Thymus (tissue), 11 donors: ENCODE results near the gene FGD3. TPM values are rescaled to one million over a fixed set of nuclear protein-coding genes. Genes with fewer than 3 reads are reported as not detected.

Source experiments
- DNase-seq, 9 donors: peaks; one replicate each; pipeline ENCODE4 v3.0.0-alpha.2; 2013; ENCODE audit warnings: low spot score in 9 of 9, low read depth in 6 of 9, missing footprints in 1 of 9
- H3K27ac ChIP-seq, 2 donors: one replicate each; pipeline ENCODE4 v1.5.1; 2013; ENCODE audit warnings: control low read depth in 1 of 2, low read depth in 1 of 2, low read length in 1 of 2, mild to moderate bottlenecking in 1 of 2, moderate library complexity in 1 of 2
- H3K27me3 ChIP-seq, 2 donors: one replicate each; pipeline ENCODE4 v1.5.1; 2013; ENCODE audit warnings: low read length in 1 of 2; ENCODE audit not compliant: control insufficient read depth in 2 of 2, insufficient read depth in 1 of 2
- H3K36me3 ChIP-seq, 2 donors: one replicate each; pipeline ENCODE4 v1.5.1; 2013; ENCODE audit warnings: low read length in 1 of 2, mild to moderate bottlenecking in 1 of 2, moderate library complexity in 1 of 2; ENCODE audit not compliant: control insufficient read depth in 2 of 2, insufficient read depth in 2 of 2
- H3K4me1 ChIP-seq, 2 donors: one replicate each; pipeline ENCODE4 v1.5.1; 2013; ENCODE audit warnings: low read length in 2 of 2; ENCODE audit not compliant: control insufficient read depth in 2 of 2, insufficient read depth in 2 of 2
- H3K4me3 ChIP-seq, 2 donors: one replicate each; pipeline ENCODE4 v1.5.1; 2013; ENCODE audit warnings: low read length in 2 of 2, control low read depth in 1 of 2, mild to moderate bottlenecking in 1 of 2
- H3K9me3 ChIP-seq, 2 donors: one replicate each; pipeline ENCODE4 v1.5.1; 2013; ENCODE audit warnings: low read length in 1 of 2, mild to moderate bottlenecking in 1 of 2; ENCODE audit not compliant: control insufficient read depth in 2 of 2, insufficient read depth in 1 of 2
- WGBS: extraction: QIAGEN DNeasy Blood & Tissue Kit; methylation state at CpG from one replicate; pipeline ENCODE4 v1.1.7; 2013; 5-methylcytosine and 5-hydroxymethylcytosine counted together
- polyA plus RNA-seq: library from polyadenylated mRNA; stranded (reverse); fragments of 200-250 nt; gene quantifications from one replicate; pipeline ENCODE4 v1.2.3, GENCODE V29; 2013
- total RNA-seq: library from RNA; stranded (reverse); fragments of 120-200 nt; gene quantifications from one replicate; pipeline ENCODE4 v1.2.4, GENCODE V29; 2013
- donor health status: healthy.

Gene FGD3
- total and polyA plus RNA-seq, 2 donors: 35.7 to 48.9 TPM

DNA sequence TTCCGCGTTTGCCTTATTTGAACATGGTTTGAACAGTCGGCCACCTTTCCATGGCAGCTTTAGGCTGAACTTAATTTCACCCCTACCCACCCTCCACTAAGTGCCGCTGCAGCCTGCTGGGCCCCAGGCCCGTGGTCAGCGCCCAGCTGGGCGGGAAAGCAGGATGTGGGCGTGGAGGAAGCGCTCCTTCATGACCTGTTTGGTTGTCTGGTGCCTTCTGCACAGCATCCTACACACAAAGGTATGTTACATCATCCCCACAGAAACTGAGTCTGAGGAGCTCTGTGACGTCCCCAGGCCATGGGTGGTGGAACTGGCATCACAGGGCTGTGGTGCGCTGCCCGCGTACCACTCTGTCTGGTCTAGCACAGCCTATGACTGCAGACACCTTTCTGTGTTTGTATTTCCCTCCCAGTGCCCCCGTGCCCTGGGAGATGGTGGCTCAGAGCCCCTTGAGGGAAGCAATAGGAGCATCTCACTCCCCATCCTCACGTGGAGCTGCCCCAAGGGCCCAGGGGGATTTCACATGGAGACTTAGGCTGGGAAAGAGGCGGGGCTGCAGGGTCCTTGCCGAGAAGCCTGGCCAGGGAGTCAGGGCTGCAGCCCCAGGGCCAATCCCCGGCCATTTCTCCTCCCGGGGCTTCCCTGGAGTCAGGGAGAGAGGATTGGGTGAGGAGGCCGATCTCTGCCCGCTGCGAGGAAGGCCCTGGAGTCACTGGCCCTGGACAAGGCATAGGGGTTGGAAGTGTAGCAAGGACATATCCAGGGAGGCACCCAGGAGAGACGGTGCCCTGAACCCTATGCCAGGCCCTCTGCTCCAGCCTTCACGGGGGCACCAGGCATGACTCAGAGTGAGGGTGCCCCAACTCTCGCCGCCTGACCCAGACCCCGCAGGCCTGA, 73.7 kb downstream of the FGD3 start:
- Histone ChIP-seq H3K27me3 (no peaks in the 10 kb centered on the region), H3K4me1 (peaks cover 0 to 14% of the 10 kb centered on the region in 2 donors), H3K4me3 (no peak overlapping the region), H3K9me3 (no peaks in the 10 kb centered on the region), H3K27ac (no peak overlapping the region), H3K36me3 (peaks cover 92% of the 10 kb centered on the region in 2 donors)
- WGBS: 90% methylated on average over 27 of the region's 27 CpGs
- no peak for DNase-seq

DNA sequence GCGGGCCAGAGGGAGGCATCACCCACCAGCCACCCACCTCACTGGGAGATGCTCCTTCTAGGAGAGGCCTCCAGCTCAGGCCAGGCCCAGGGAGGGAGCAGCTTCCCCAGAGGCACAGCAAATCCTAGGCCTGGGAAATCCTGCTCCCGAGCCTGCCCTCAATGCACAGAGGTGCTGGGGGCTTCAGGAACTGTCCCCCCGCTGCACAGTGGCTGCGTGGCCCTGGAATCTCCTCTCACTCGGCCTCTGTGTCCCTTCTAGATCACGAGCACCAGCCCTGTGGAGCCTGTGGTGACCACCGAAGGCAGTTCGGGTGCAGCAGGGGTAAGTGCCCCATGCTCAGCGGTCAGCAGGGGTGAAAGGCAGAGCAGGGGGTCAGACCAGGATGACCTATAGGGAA, 74.7 kb downstream of the FGD3 start:
- 99% methylated on average over 9 of the region's 9 CpGs for WGBS
- Histone ChIP-seq H3K27ac (no peak overlapping the region), H3K4me1 (peaks cover 4 to 23% of the 10 kb centered on the region in 2 donors), H3K9me3 (no peaks in the 10 kb centered on the region), H3K27me3 (no peaks in the 10 kb centered on the region), H3K36me3 (peaks cover 90 to 92% of the 10 kb centered on the region in 2 donors), H3K4me3 (no peak overlapping the region)
- no peak for DNase-seq

DNA sequence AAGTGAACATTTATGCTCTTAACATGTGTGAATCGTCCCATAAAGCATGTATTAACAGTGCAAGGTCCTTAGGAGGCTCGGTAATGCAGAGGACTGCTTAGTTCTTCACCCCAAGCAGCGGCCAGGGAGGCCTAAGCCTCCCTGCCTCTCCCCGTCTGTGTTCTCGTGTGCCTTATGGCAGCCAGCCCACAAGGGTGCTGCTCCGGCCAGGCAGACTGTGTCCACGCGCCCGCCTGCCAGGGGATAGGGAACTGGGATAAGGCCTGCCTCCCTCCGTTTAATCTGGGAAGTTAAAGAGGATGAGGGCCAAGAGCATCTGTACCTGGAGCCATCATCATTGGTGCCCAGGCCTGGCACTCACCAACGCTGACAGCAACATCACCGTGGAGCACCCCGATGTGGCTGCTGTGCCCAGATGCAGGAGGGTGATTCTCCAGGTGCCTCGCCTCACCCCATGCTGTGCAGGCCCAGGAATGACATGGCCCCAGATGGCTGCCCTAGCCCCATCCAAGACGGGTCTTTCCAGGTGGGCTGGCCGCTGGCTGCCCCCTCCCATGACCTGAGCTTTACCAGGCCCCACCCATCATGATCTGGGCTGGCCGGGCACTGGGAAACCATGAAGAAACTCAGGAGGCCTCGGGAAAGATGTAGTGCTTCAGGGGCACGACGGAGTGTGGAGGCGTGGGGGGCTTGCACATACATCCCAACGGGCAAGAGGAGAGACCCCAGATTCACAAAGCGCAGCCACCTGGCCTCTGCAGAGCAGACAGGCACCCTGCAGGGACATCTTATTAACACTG, 75.6 kb downstream of the FGD3 start:
- H3K4me3 ChIP-seq: no peak overlapping the region
- DNase-seq: no peak
- peaks cover 82 to 86% of the 10 kb centered on the region in 2 donors for H3K36me3 ChIP-seq
- H3K9me3 ChIP-seq: no peaks in the 10 kb centered on the region
- 98% methylated on average over 23 of the region's 23 CpGs for WGBS
- no peaks in the 10 kb centered on the region for H3K27me3 ChIP-seq
- peaks cover 12 to 31% of the 10 kb centered on the region in 2 donors for H3K4me1 ChIP-seq
- H3K27ac ChIP-seq: no peak overlapping the region

DNA sequence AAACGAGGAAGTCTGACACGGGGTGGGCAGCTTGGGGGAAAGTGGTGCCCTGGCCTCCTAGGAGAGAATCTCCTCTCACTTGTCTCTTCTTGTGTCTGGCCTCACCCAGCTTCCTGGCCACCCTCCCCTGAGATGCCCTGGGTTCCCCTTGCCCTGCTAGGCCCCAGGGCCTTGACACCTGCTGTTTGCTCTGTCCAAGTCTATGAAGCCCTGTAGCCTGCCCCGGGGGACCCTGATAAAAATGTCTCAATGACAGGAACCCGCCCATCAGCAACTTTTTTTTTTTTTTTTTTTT, 76.1 kb downstream of the FGD3 start:
- Histone ChIP-seq H3K27me3 (no peaks in the 10 kb centered on the region), H3K4me1 (peaks cover 16 to 37% of the 10 kb centered on the region in 2 donors), H3K36me3 (peaks cover 76 to 82% of the 10 kb centered on the region in 2 donors), H3K4me3 (no peak overlapping the region), H3K27ac (no peak overlapping the region), H3K9me3 (no peaks in the 10 kb centered on the region)
- 93% methylated on average over 4 of the region's 4 CpGs for WGBS
- no peak for DNase-seq

DNA sequence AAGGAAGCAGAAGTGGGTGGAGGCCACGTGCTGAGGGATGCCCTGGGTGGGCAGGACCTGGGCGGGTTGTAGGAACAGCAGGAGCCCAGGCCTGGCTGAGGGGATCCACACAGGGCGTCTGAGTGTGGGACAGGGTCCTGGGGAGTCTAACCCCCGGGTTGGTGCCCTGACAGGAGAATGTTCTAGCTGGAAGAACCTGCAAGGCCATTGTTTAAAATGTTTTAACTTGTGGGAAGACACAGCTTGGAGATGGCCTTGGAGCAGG, 77.3 kb downstream of the FGD3 start:
- WGBS: 94% methylated on average over 4 of the region's 4 CpGs
- Histone ChIP-seq H3K4me1 (peaks cover 18 to 48% of the 10 kb centered on the region in 2 donors), H3K4me3 (no peak overlapping the region), H3K36me3 (peaks cover 72 to 80% of the 10 kb centered on the region in 2 donors), H3K27me3 (no peaks in the 10 kb centered on the region), H3K27ac (no peak overlapping the region), H3K9me3 (no peaks in the 10 kb centered on the region)
- DNase-seq: no peak

DNA sequence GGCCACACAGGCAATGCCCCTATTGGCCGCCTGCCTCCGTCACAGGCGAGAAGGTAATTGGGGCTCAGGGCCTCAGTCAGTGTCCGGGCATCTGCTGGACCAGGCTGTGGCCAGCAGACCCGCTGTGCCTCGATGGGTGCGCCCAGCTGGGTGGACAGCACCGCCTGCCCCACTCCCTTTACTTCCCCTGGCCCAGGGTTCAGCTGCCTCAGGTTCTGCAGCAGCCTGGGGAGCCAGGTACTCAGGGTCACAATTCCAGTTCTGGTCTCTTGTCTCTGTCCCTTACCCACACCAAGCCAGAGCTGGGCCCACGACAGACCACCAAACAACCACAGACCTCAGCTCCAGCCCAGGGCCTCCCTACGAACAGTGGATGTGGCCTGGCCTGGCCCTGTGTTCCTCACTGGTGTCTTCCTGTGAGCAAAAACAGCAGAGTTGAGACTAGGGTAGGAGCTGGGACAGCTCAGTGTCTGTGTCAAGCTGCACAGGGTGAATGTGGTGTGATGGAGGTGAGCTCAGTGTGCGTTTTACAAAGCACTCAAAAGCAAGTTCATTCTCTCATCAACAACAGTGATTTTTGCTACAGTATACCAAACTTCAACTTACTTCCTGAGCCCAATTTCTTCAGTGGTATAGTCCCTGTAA, 77.8 kb downstream of the FGD3 start:
- Histone ChIP-seq H3K36me3 (peaks cover 72 to 80% of the 10 kb centered on the region in 2 donors), H3K27me3 (no peaks in the 10 kb centered on the region), H3K4me1 (peaks cover 18 to 49% of the 10 kb centered on the region in 2 donors), H3K9me3 (no peaks in the 10 kb centered on the region), H3K4me3 (no peak overlapping the region), H3K27ac (peak overlapping the region in 1 of 2 donors; percentile 32)
- DNase-seq: no peak
- 93% methylated on average over 11 of the region's 11 CpGs for WGBS

DNA sequence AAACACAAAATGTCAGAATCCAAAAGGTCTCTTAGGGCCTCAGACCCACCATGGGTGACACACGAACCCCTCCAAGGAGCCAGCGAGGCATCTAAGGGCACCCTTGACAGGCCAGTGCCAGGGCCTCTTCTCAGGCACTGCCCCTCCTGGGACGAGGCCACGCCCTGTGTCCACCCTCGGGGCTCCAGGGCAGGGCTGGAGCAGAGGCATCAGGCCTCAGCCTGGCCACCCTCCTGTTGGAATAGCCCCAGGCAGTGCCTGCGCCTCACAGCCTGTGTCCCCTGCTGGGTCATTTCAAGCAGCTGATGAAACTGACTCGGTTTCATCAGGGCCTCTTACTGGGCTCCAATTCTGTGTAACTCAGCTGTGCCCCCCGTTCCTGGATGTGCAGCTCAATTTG, 78.4 kb downstream of the FGD3 start:
- no peak overlapping the region for H3K4me3 ChIP-seq
- H3K27ac ChIP-seq: no peak overlapping the region
- 96% methylated on average over 8 of the region's 8 CpGs for WGBS
- no peaks in the 10 kb centered on the region for H3K27me3 ChIP-seq
- DNase-seq: no peak
- H3K36me3 ChIP-seq: peaks cover 72 to 80% of the 10 kb centered on the region in 2 donors
- H3K9me3 ChIP-seq: no peaks in the 10 kb centered on the region
- H3K4me1 ChIP-seq: peaks cover 18 to 49% of the 10 kb centered on the region in 2 donors

DNA sequence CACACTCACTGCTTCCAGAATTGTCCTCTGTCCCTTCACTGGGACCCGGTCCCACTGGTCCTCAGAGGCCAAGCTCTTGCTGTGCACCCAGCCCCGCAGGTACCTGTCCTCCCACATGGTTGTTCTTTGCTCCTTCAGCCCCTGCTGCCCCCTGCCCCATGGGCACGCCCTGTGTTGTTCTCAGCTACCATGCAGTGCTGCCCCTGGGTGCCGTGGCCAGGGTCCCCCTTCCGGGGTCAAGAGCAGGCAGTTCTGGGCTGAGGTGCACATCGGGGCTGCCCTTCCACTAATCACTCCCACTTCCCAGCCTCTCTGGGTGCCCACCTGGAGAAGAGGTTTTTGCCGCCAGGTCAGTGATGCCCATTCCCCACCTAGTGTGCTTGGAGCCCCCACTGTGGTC, 79.3 kb downstream of the FGD3 start:
- Histone ChIP-seq H3K4me3 (no peak overlapping the region), H3K4me1 (peaks cover 18 to 53% of the 10 kb centered on the region in 2 donors), H3K27ac (peak overlapping the region in 1 of 2 donors; percentile 71), H3K9me3 (no peaks in the 10 kb centered on the region), H3K27me3 (no peaks in the 10 kb centered on the region), H3K36me3 (peaks cover 72 to 80% of the 10 kb centered on the region in 2 donors)
- WGBS: 97% methylated on average over 7 of the region's 7 CpGs
- no peak for DNase-seq

DNA sequence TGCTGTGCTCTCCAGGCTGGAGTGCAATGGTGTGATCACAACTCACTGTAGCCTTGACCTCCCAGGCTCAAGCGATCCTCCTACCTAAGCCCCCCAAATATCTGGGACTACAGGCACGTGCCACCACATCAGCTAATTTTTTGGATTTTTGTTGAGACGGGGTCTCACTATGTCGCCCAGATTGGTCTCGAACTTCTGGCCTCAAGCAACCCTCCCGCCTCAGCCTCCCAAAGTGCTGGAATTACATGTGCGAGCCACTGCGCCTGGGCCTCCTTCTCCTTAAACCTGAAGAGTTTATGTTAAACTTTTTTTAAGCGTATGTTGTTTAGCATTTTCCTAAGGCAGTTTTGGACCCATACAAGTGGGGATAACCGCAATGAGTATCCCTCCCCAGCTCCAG, 80.4 kb downstream of the FGD3 start:
- peaks cover 18 to 59% of the 10 kb centered on the region in 2 donors for H3K4me1 ChIP-seq
- H3K4me3 ChIP-seq: no peak overlapping the region
- 97% methylated on average over 10 of the region's 10 CpGs for WGBS
- peak overlapping the region; percentile 68 to 71 for H3K27ac ChIP-seq
- H3K36me3 ChIP-seq: peaks cover 72 to 80% of the 10 kb centered on the region in 2 donors
- H3K9me3 ChIP-seq: no peaks in the 10 kb centered on the region
- no peaks in the 10 kb centered on the region for H3K27me3 ChIP-seq
- DNase-seq: no peak
